Lung (tissue), 12 donors: ENCODE results near the gene ZHX3. TPM values are rescaled to one million over a fixed set of nuclear protein-coding genes. Genes with fewer than 3 reads are reported as not detected.

ENCODE experiments used
- ATAC-seq: fragments of 200-7000 bp; cut with Tn5 transposase; one replicate; pipeline ENCODE4 v1.9.1; 2020; ENCODE audit warnings: moderate number of reproducible peaks; ENCODE audit not compliant: insufficient read depth, low FRiP score
- DNase-seq, 3 donors: peaks; one replicate each; pipeline ENCODE4 v3.0.0-alpha.2; 2013 to 2017
- H3K27ac ChIP-seq, 2 donors: one replicate each; pipeline ENCODE4 v1.5.1; 2013; ENCODE audit warnings: mild to moderate bottlenecking in 2 of 2, moderate library complexity in 2 of 2, control low read depth in 1 of 2, inconsistent platforms in 1 of 2, low read depth in 1 of 2, low read length in 1 of 2
- H3K27me3 ChIP-seq, 3 donors: one replicate each; pipeline ENCODE4 v1.5.1; 2013; ENCODE audit warnings: low read length in 2 of 3; ENCODE audit not compliant: control insufficient read depth in 3 of 3, insufficient read depth in 3 of 3
- H3K36me3 ChIP-seq, 4 donors: one replicate each; pipeline ENCODE4 v1.5.1; 2013; ENCODE audit warnings: low read length in 4 of 4, mild to moderate bottlenecking in 1 of 4, moderate library complexity in 1 of 4; ENCODE audit not compliant: control insufficient read depth in 4 of 4, insufficient read depth in 4 of 4
- H3K4me1 ChIP-seq, 5 donors: one replicate each; pipeline ENCODE4 v1.5.1; 2013; ENCODE audit warnings: low read length in 5 of 5, mild to moderate bottlenecking in 2 of 5, moderate library complexity in 1 of 5; ENCODE audit not compliant: control insufficient read depth in 5 of 5, insufficient read depth in 5 of 5
- H3K4me3 ChIP-seq: one replicate; pipeline ENCODE4 v1.5.1; 2013; ENCODE audit warnings: mild to moderate bottlenecking, control low read depth, moderate library complexity
- H3K9ac ChIP-seq, 2 donors: one replicate each; pipeline ENCODE4 v1.5.1; 2013; ENCODE audit warnings: low read length in 2 of 2, control low read depth in 1 of 2; ENCODE audit not compliant: insufficient read depth in 1 of 2
- H3K9me3 ChIP-seq, 4 donors: one replicate each; pipeline ENCODE4 v1.5.1; 2013; ENCODE audit warnings: low read length in 3 of 4, mild to moderate bottlenecking in 1 of 4, moderate library complexity in 1 of 4; ENCODE audit not compliant: control insufficient read depth in 4 of 4, insufficient read depth in 3 of 4
- CTCF ChIP-seq: IDR thresholded peaks from 2 replicates; pipeline ENCODE4 v1.5.1; 2012; ENCODE audit warnings: mild to moderate bottlenecking; ENCODE audit errors: control extremely low read depth, extremely low read depth
- WGBS, 2 donors: extraction: QIAGEN DNeasy Blood & Tissue Kit; methylation state at CpG; one replicate each; pipeline ENCODE4 v1.1.7; 2013; 5-methylcytosine and 5-hydroxymethylcytosine counted together
- polyA plus RNA-seq, 2 donors: library from polyadenylated mRNA; stranded (reverse); fragments of 200-250 nt; gene quantifications; one replicate each; pipeline ENCODE4 v1.2.1, GENCODE V29; 2013
- total RNA-seq, 2 donors: library from RNA; depleted of rRNA in 1 of 2; stranded (reverse); fragments of >200 nt in 1 of 2; gene quantifications; one replicate each; pipeline ENCODE4 v1.2.1, GENCODE V29; 2014 to 2021
- donor health status: control.
- donor health status: control.
- donor health status: Bipolar disorder and iron deficiency.
- donor health status: healthy.
- donor health status: DM: yes; HTN: yes; CAD: no.

The ZHX3 gene
- total and polyA plus RNA-seq, 4 donors: 8.3 to 48.2 (median 18.0) TPM

GRCh38 chr20:41176711-41177552 lies 140.6 kb downstream of the ZHX3 start:
- 82 to 87% methylated on average over 8 of the region's 8 CpGs for WGBS, 2 donors
- Histone ChIP-seq H3K27ac (peak overlapping the region; percentile 62 to 69), H3K4me3 (no peak overlapping the region), H3K9ac (no peak overlapping the region), H3K36me3 (peaks cover 0 to 39% (median 33%) of the 10 kb centered on the region in 4 donors), H3K27me3 (no peaks in the 10 kb centered on the region), H3K4me1 (peaks cover 5 to 14% (median 11%) of the 10 kb centered on the region in 5 donors), H3K9me3 (no peaks in the 10 kb centered on the region)
- no peak for TF ChIP-seq CTCF
- ATAC-seq (no peak), DNase-seq (no peak)

GRCh38 chr20:41175727-41176330 lies 141.7 kb downstream of the ZHX3 start:
- Histone ChIP-seq H3K27ac (peak overlapping the region; percentile 9 to 69), H3K4me3 (no peak overlapping the region), H3K4me1 (peaks cover 5 to 15% (median 11%) of the 10 kb centered on the region in 5 donors), H3K9ac (no peak overlapping the region), H3K36me3 (peaks cover 0 to 45% (median 35%) of the 10 kb centered on the region in 4 donors), H3K27me3 (no peaks in the 10 kb centered on the region), H3K9me3 (no peaks in the 10 kb centered on the region)
- ATAC-seq (no peak), DNase-seq (no peak)
- TF ChIP-seq CTCF: no peak
- WGBS, 2 donors: 93 to 95% methylated on average over 7 of the region's 7 CpGs

GRCh38 chr20:41175201-41175651 lies 142.3 kb downstream of the ZHX3 start:
- Histone ChIP-seq H3K4me1 (peaks cover 5 to 15% (median 8%) of the 10 kb centered on the region in 5 donors), H3K9me3 (no peaks in the 10 kb centered on the region), H3K36me3 (peaks cover 0 to 50% (median 36%) of the 10 kb centered on the region in 4 donors), H3K9ac (no peak overlapping the region), H3K27me3 (no peaks in the 10 kb centered on the region), H3K4me3 (no peak overlapping the region), H3K27ac (peak overlapping the region in 1 of 2 donors; percentile 69)
- 98% methylated on average over 4 of the region's 4 CpGs for WGBS, 2 donors
- DNase-seq (no peak), ATAC-seq (no peak)
- TF ChIP-seq CTCF: no peak
